Suprapubic skin (tissue), 4 donors: ENCODE data around the gene STX1B.
"Not testable (repeated sequence)": the region's sequence is repeated elsewhere in the genome, so short reads cannot be mapped to it uniquely, and the experiment has no call there.

ENCODE experiments used
- CTCF ChIP-seq, 2 donors: fragments of 200-600 bp in 1 of 2; fragments of 450-650 bp in 1 of 2; sonication (generic) in 1 of 2; IDR thresholded peaks; one replicate each; pipeline ENCODE4 v1.5.1; 2016 to 2019; ENCODE audit warnings: antibody characterized with exemption in 2 of 2, mild to moderate bottlenecking in 1 of 2, moderate library complexity in 1 of 2
- POLR2A ChIP-seq, 2 donors: fragments of 450-650 bp; IDR thresholded peaks; one replicate each; pipeline ENCODE4 v1.6.1; 2017; ENCODE audit warnings: antibody characterized with exemption in 2 of 2, mild to moderate bottlenecking in 2 of 2, moderate library complexity in 2 of 2
- POLR2AphosphoS5 ChIP-seq, 3 donors: sonication (generic); formaldehyde crosslinking; IDR thresholded peaks; one replicate each; pipeline ENCODE4 v1.6.1; 2017; ENCODE audit warnings: antibody characterized with exemption in 3 of 3

- not testable (repeated sequence) for TF ChIP-seq POLR2A, CTCF, POLR2AphosphoS5 (IDR thresholded peaks at IDR 0.05)
These were observed 2.9 kb upstream of the STX1B start for GRCh38 chr16:31013292-31013691.
